22Rv1 (cell line): ENCODE results near the gene CDK1.

ENCODE experiments used
- H3K27ac ChIP-seq: fragments of 450-650 bp; 2 replicates; pipeline ENCODE4 v1.5.1; 2017
- CTCF ChIP-seq: fragments of 450-650 bp; IDR thresholded peaks from 2 replicates; pipeline ENCODE4 v1.5.1; 2017; ENCODE audit warnings: mild to moderate bottlenecking
- ZFX ChIP-seq: fragments of 450-650 bp; IDR thresholded peaks from 2 replicates; pipeline ENCODE4 v1.6.1; 2017; ENCODE audit warnings: antibody characterized with exemption, borderline replicate concordance

The CDK1 gene

GRCh38 chr10:60800918-60801317, 22.6 kb downstream of the CDK1 start:
- no peak overlapping the region for H3K27ac ChIP-seq
- TF ChIP-seq CTCF (no peak), ZFX (no peak)

GRCh38 chr10:60801522-60801921, 23.2 kb downstream of the CDK1 start:
- no peak overlapping the region for H3K27ac ChIP-seq
- TF ChIP-seq CTCF (no peak), ZFX (no peak)

- no peak for TF ChIP-seq CTCF
- no peak for TF ChIP-seq ZFX
- no peak overlapping the region for H3K27ac ChIP-seq
Observed at GRCh38 chr10:60803433-60803832, 25.2 kb downstream of the CDK1 start.

GRCh38 chr10:60803865-60804264, 25.6 kb downstream of the CDK1 start:
- TF ChIP-seq ZFX (no peak), CTCF (no peak)
- no peak overlapping the region for H3K27ac ChIP-seq

- TF ChIP-seq ZFX, result no peak
- no peak for TF ChIP-seq CTCF
- H3K27ac ChIP-seq, result no peak overlapping the region
Observed at GRCh38 chr10:60806921-60807320, 28.6 kb downstream of the CDK1 start.

- TF ChIP-seq ZFX (no peak), CTCF (no peak)
- no peak overlapping the region for H3K27ac ChIP-seq
Observed at GRCh38 chr10:60807499-60807898, 29.2 kb downstream of the CDK1 start.

- TF ChIP-seq ZFX (no peak), CTCF (no peak)
- H3K27ac ChIP-seq, result no peak overlapping the region
Observed at GRCh38 chr10:60808036-60808435, 29.8 kb downstream of the CDK1 start.

- no peak for TF ChIP-seq CTCF
- TF ChIP-seq ZFX, result no peak
- H3K27ac ChIP-seq, result no peak overlapping the region
Observed at GRCh38 chr10:60809157-60809556, 30.9 kb downstream of the CDK1 start.
